ENCODE data around the gene HOXB3. TPM values are rescaled to one million over a fixed set of nuclear protein-coding genes. Genes with fewer than 3 reads are reported as not detected.

The HOXB3 gene
- total RNA-seq, 1 donor from 2014 or later = not detected

- no peak overlapping the region for H3K4me3 ChIP-seq (ENCODE audit: insufficient read depth, low read depth, low read length)
- Mint-ChIP-seq H3K36me3 (ENCODE audit: low read depth, unreplicated experiment) (no peaks in the 10 kb centered on the region), H3K4me3 (ENCODE audit: unreplicated experiment) (no peak overlapping the region), H3K27me3 (ENCODE audit: low read depth, unreplicated experiment) (peaks cover 82% of the 10 kb centered on the region), H3K4me1 (ENCODE audit: low read depth, unreplicated experiment) (peaks cover 6% of the 10 kb centered on the region), H3K27ac (ENCODE audit: unreplicated experiment) (no peak overlapping the region), H3K9me3 (ENCODE audit: unreplicated experiment) (peaks cover 4% of the 10 kb centered on the region)
- no peaks in the 10 kb centered on the region for H3K36me3 ChIP-seq (ENCODE audit: insufficient read depth, low read length)
- peaks cover 21% of the 10 kb centered on the region for H3K27me3 ChIP-seq (ENCODE audit: insufficient read depth, low read length)
- no peak overlapping the region for H3K27ac ChIP-seq (ENCODE audit: low read depth, low read length)
- no peak overlapping the region for H2AFZ ChIP-seq (ENCODE audit: low read depth, low read length)
- no peaks in the 10 kb centered on the region for H3K79me2 ChIP-seq (ENCODE audit: insufficient read depth, low read length)
- FAIRE-seq (no peak), DNase-seq (ENCODE audit: low read depth) (no peak)
- TF ChIP-seq CTCF (IDR thresholded peaks at IDR 0.05; ENCODE audit: insufficient read depth, low read depth, low read length) (no peak), EZH2 (IDR thresholded peaks at IDR 0.05; ENCODE audit: insufficient read depth, low read length) (no peak)
- no peak overlapping the region for H3K4me2 ChIP-seq (ENCODE audit: low read length)
- H3K9ac ChIP-seq (ENCODE audit: low read length) = no peak overlapping the region
- H3K4me1 ChIP-seq (ENCODE audit: insufficient read depth, low read length) = peaks cover 11% of the 10 kb centered on the region
- no peaks in the 10 kb centered on the region for H4K20me1 ChIP-seq (ENCODE audit: insufficient read depth, low read length)
- H3K9me3 ChIP-seq (ENCODE audit: insufficient read depth, low read depth, low read length) = no peaks in the 10 kb centered on the region
Measured at GRCh38 chr17:48517478-48517877, 72.6 kb downstream of the HOXB3 start.

GRCh38 chr17:48515925-48516900 lies 73.8 kb downstream of the HOXB3 start:
- FAIRE-seq = no peak
- H3K27ac Mint-ChIP-seq (ENCODE audit: unreplicated experiment) = no peak overlapping the region
- Histone ChIP-seq H4K20me1 (ENCODE audit: insufficient read depth, low read length) (no peaks in the 10 kb centered on the region), H3K4me1 (ENCODE audit: insufficient read depth, low read length) (peaks cover 4% of the 10 kb centered on the region), H3K27ac (ENCODE audit: low read depth, low read length) (no peak overlapping the region), H3K4me3 (ENCODE audit: insufficient read depth, low read depth, low read length) (no peak overlapping the region), H3K27me3 (ENCODE audit: insufficient read depth, low read length) (peaks cover 21% of the 10 kb centered on the region), H2AFZ (ENCODE audit: low read depth, low read length) (no peak overlapping the region), H3K36me3 (ENCODE audit: insufficient read depth, low read length) (no peaks in the 10 kb centered on the region), H3K9ac (ENCODE audit: low read length) (no peak overlapping the region), H3K79me2 (ENCODE audit: insufficient read depth, low read length) (no peaks in the 10 kb centered on the region), H3K4me2 (ENCODE audit: low read length) (no peak overlapping the region), H3K9me3 (ENCODE audit: insufficient read depth, low read depth, low read length) (no peaks in the 10 kb centered on the region)
- H3K9me3 Mint-ChIP-seq (ENCODE audit: unreplicated experiment) = peaks cover 7% of the 10 kb centered on the region
- H3K27me3 Mint-ChIP-seq (ENCODE audit: low read depth, unreplicated experiment) = peaks cover 80% of the 10 kb centered on the region
- no peaks in the 10 kb centered on the region for H3K36me3 Mint-ChIP-seq (ENCODE audit: low read depth, unreplicated experiment)
- TF ChIP-seq CTCF (IDR thresholded peaks at IDR 0.05; ENCODE audit: insufficient read depth, low read depth, low read length) (no peak), EZH2 (IDR thresholded peaks at IDR 0.05; ENCODE audit: insufficient read depth, low read length) (no peak)
- DNase-seq (ENCODE audit: low read depth) = no peak
- H3K4me3 Mint-ChIP-seq (ENCODE audit: unreplicated experiment) = no peak overlapping the region
- H3K4me1 Mint-ChIP-seq (ENCODE audit: low read depth, unreplicated experiment) = peaks cover 6% of the 10 kb centered on the region

- peaks cover 6% of the 10 kb centered on the region for H3K4me1 Mint-ChIP-seq (ENCODE audit: low read depth, unreplicated experiment)
- no peak overlapping the region for H3K4me3 Mint-ChIP-seq (ENCODE audit: unreplicated experiment)
- no peaks in the 10 kb centered on the region for H3K36me3 ChIP-seq (ENCODE audit: insufficient read depth, low read length)
- H3K9ac ChIP-seq (ENCODE audit: low read length) = no peak overlapping the region
- peaks cover 6% of the 10 kb centered on the region for H3K9me3 Mint-ChIP-seq (ENCODE audit: unreplicated experiment)
- H3K4me1 ChIP-seq (ENCODE audit: insufficient read depth, low read length) = peaks cover 4% of the 10 kb centered on the region
- H3K4me3 ChIP-seq (ENCODE audit: insufficient read depth, low read depth, low read length) = no peak overlapping the region
- H3K27me3 ChIP-seq (ENCODE audit: insufficient read depth, low read length) = peaks cover 15% of the 10 kb centered on the region
- no peak overlapping the region for H3K27ac ChIP-seq (ENCODE audit: low read depth, low read length)
- no peaks in the 10 kb centered on the region for H3K9me3 ChIP-seq (ENCODE audit: insufficient read depth, low read depth, low read length)
- no peaks in the 10 kb centered on the region for H3K79me2 ChIP-seq (ENCODE audit: insufficient read depth, low read length)
- DNase-seq (ENCODE audit: low read depth) (no peak), FAIRE-seq (no peak)
- H3K27ac Mint-ChIP-seq (ENCODE audit: unreplicated experiment) = no peak overlapping the region
- no peak overlapping the region for H3K4me2 ChIP-seq (ENCODE audit: low read length)
- H3K36me3 Mint-ChIP-seq (ENCODE audit: low read depth, unreplicated experiment) = no peaks in the 10 kb centered on the region
- H3K27me3 Mint-ChIP-seq (ENCODE audit: low read depth, unreplicated experiment) = peaks cover 65% of the 10 kb centered on the region
- TF ChIP-seq EZH2 (IDR thresholded peaks at IDR 0.05; ENCODE audit: insufficient read depth, low read length) (no peak), CTCF (IDR thresholded peaks at IDR 0.05; ENCODE audit: insufficient read depth, low read depth, low read length) (no peak)
- no peak overlapping the region for H2AFZ ChIP-seq (ENCODE audit: low read depth, low read length)
- H4K20me1 ChIP-seq (ENCODE audit: insufficient read depth, low read length) = no peaks in the 10 kb centered on the region
Measured at GRCh38 chr17:48514477-48514876, 75.6 kb downstream of the HOXB3 start.

All from astrocyte (in vitro differentiated cells and primary cell).